SH-SY5Y (cell line): ENCODE data around the gene EIPR1.

Experiments
- GATA2 ChIP-seq: IDR thresholded peaks from 2 replicates; pipeline ENCODE4 v1.6.1; 2011; ENCODE audit warnings: mild to moderate bottlenecking, low read depth, low read length
- GATA3 ChIP-seq: IDR thresholded peaks from 2 replicates; pipeline ENCODE4 v1.6.1; 2011; ENCODE audit warnings: low read depth, mild to moderate bottlenecking, low read length, moderate library complexity

- no peak for TF ChIP-seq GATA2
- TF ChIP-seq GATA3 = no peak
Measured at GRCh38 chr2:3214065-3214464, 163.6 kb downstream of the EIPR1 start.
